K562 (cell line): ENCODE data around the gene SCUBE1. TPM values are rescaled to one million over a fixed set of nuclear protein-coding genes. Genes with fewer than 3 reads are reported as not detected.

ENCODE experiments used
- ATAC-seq: fragments of 200-7000 bp; cut with Tn5 transposase; 3 replicates; pipeline ENCODE4 v1.9.1; 2020; ENCODE audit warnings: moderate library complexity
- BruUV-seq: library from RNA; stranded (reverse); fragments of 400-500 nt; replicated peaks from 2 replicates; lab custom pipeline; 2021; lab: Mats Ljungman, UMichigan
- CTCF ChIA-PET: fragments of 300-600 bp; formaldehyde crosslinking; extraction: SDS; loops from one replicate; lab custom pipeline; 2021; ENCODE audit warnings: low intra/inter-chr PET ratio; lab: Yijun Ruan, JAX
- POLR2A ChIA-PET: fragments of 300-600, 350-650 bp; sonication (Branson Sonifier 250); formaldehyde crosslinking; extraction: SDS; loops from one replicate; lab custom pipeline; 2021; ENCODE audit warnings: antibody characterized with exemption, inconsistent platforms; lab: Yijun Ruan, JAX
- DNase-seq, 4 experiments: peaks; one replicate each; pipeline versions ENCODE4 v3.0.0 to v3.0.0-alpha.2; 2011 to 2018; ENCODE audit warnings: low spot score in 3 of 4, mixed read lengths in 3 of 4; ENCODE audit errors: extremely low read depth in 1 of 4
- FAIRE-seq: peaks from 2 replicates; lab custom pipeline; 2011; peaks lifted over from hg19 to GRCh38; lab: Jason Lieb, UNC
- H2AFZ ChIP-seq: 2 replicates; pipeline ENCODE4 v1.6.0; 2011; ENCODE audit warnings: low read depth, low read length, control low read depth, inconsistent platforms
- H3K27ac ChIP-seq: fragments of 200-600 bp; 3 replicates; pipeline ENCODE4 v1.8.0; 2011; ENCODE audit warnings: low read depth, mild to moderate bottlenecking, control low read depth, inconsistent platforms, low read length, moderate library complexity, mixed read lengths; ENCODE audit errors: extremely low read depth
- H3K27me3 ChIP-seq, 2 experiments: fragments of 300-600 bp in 1 of 2; 2 replicates in 1 of 2; 3 replicates in 1 of 2; pipeline versions ENCODE4 v1.6.0 to v1.8.0; 2011; ENCODE audit warnings: inconsistent platforms in 2 of 2, low read length in 2 of 2, mild to moderate bottlenecking in 1 of 2, mixed read lengths in 1 of 2, moderate library complexity in 1 of 2; ENCODE audit not compliant: control insufficient read depth in 2 of 2, insufficient read depth in 2 of 2
- H3K36me3 ChIP-seq: fragments of 300-600 bp; 3 replicates; pipeline ENCODE4 v1.8.0; 2011; ENCODE audit warnings: mild to moderate bottlenecking, low read length, inconsistent platforms; ENCODE audit not compliant: control insufficient read depth, insufficient read depth
- H3K4me1 ChIP-seq, 2 experiments: fragments of 200-600 bp in 1 of 2; replicated peaks in 1 of 2; 2 replicates in 1 of 2; 3 replicates in 1 of 2; pipeline versions ENCODE4 v1.5.1 to v1.8.0; 2011; ENCODE audit warnings: inconsistent platforms in 2 of 2, low read length in 2 of 2, mild to moderate bottlenecking in 1 of 2, mixed read lengths in 1 of 2, moderate library complexity in 1 of 2; ENCODE audit not compliant: control insufficient read depth in 2 of 2, insufficient read depth in 2 of 2
- H3K4me2 ChIP-seq: 2 replicates; pipeline ENCODE4 v1.6.1; 2011; ENCODE audit warnings: low read length, control low read depth, inconsistent platforms, mixed read lengths; ENCODE audit not compliant: insufficient read depth
- H3K4me3 ChIP-seq: fragments of 200-600 bp; sonication (generic), shearing (Covaris generic); 2 replicates; pipeline ENCODE4 v1.5.1; 2016; ENCODE audit warnings: control low read depth, inconsistent platforms
- H3K79me2 ChIP-seq: fragments of 200-600 bp; 3 replicates; pipeline ENCODE4 v1.8.0; 2011; ENCODE audit warnings: low read length, inconsistent platforms; ENCODE audit not compliant: control insufficient read depth, insufficient read depth
- H3K9ac ChIP-seq, 2 experiments: 2 replicates each; pipeline versions ENCODE4 v1.6.0 to v1.6.1; 2011; ENCODE audit warnings: low read depth in 2 of 2, low read length in 2 of 2, control low read depth in 1 of 2, inconsistent platforms in 1 of 2, mild to moderate bottlenecking in 1 of 2, mixed read lengths in 1 of 2; ENCODE audit not compliant: insufficient read depth in 1 of 2
- H3K9me1 ChIP-seq: one replicate; pipeline ENCODE4 v1.6.0; 2011; ENCODE audit warnings: inconsistent platforms, mild to moderate bottlenecking, low read length, moderate library complexity; ENCODE audit not compliant: control insufficient read depth, insufficient read depth
- H3K9me3 ChIP-seq: replicated peaks from 2 replicates; pipeline ENCODE4 v1.5.1; 2011; ENCODE audit warnings: low read depth, low read length, inconsistent platforms; ENCODE audit not compliant: control insufficient read depth, insufficient read depth
- H4K20me1 ChIP-seq: replicated peaks from 2 replicates; pipeline ENCODE4 v1.6.1; 2011; ENCODE audit warnings: low read length, inconsistent platforms, mixed read lengths; ENCODE audit not compliant: control insufficient read depth, insufficient read depth
- ARID2 ChIP-seq: fragments of 450-650 bp; IDR thresholded peaks from 2 replicates; pipeline ENCODE4 v1.6.1; 2017; ENCODE audit warnings: antibody characterized with exemption, mild to moderate bottlenecking
- FOSL1 ChIP-seq: fragments of 200-800 bp; sonication (Bioruptor generic); conservative IDR thresholded peaks from 2 replicates; pipeline ENCODE4 v1.6.1; 2016; ENCODE audit warnings: missing genetic modification characterization, missing compliant biosample characterization
- FOXP1 ChIP-seq: sonication (generic); formaldehyde crosslinking; IDR thresholded peaks from 2 replicates; pipeline ENCODE4 v1.8.0; 2022; ENCODE audit warnings: mild to moderate bottlenecking, missing genetic modification reagents
- GABPB1 ChIP-seq: sonication (generic); formaldehyde crosslinking; IDR thresholded peaks from 2 replicates; pipeline ENCODE4 v1.8.0; 2022; ENCODE audit warnings: mild to moderate bottlenecking, missing genetic modification reagents
- KAT2B ChIP-seq: IDR thresholded peaks from one replicate; pipeline ENCODE4 v1.6.1; 2012; ENCODE audit warnings: low read depth, mild to moderate bottlenecking, control low read depth, inconsistent platforms, low read length, moderate library complexity
- SMAD4 ChIP-seq: fragments of 250-450 bp; sonication (Bioruptor Pico); conservative IDR thresholded peaks from 2 replicates; pipeline ENCODE4 v1.8.0; 2021; ENCODE audit warnings: inconsistent platforms, mild to moderate bottlenecking, moderate library complexity
- THAP12 ChIP-seq: fragments of 250-450 bp; sonication (Bioruptor Pico); IDR thresholded peaks from 2 replicates; pipeline ENCODE4 v1.9.0; 2021; ENCODE audit warnings: mild to moderate bottlenecking, inconsistent platforms
- ZNF174 ChIP-seq: fragments of 250-450 bp; sonication (Bioruptor Pico); IDR thresholded peaks from 2 replicates; pipeline ENCODE4 v1.4.0; 2020; ENCODE audit warnings: mild to moderate bottlenecking
- ZNF717 ChIP-seq: fragments of 250-450 bp; sonication (Bioruptor Pico); IDR thresholded peaks from 2 replicates; pipeline ENCODE4 v1.5.0; 2021
- WGBS: fragments of 100-300 bp; shearing (Covaris generic); methylation state at CpG from one replicate; pipeline ENCODE4 v1.1.6; 2016; ENCODE audit warnings: low coverage, mixed read lengths; ENCODE audit not compliant: insufficient coverage; ENCODE audit errors: missing lambda C conversion rate; 5-methylcytosine and 5-hydroxymethylcytosine counted together
- in situ Hi-C: fragments of 300-500 bp; cut with MboI; formaldehyde crosslinking; loops from 4 replicates; pipeline ENCODE4 v1.15.0; 2018; ENCODE audit warnings: inconsistent platforms, mixed read lengths
- intact Hi-C: fragments of 100-400 bp; cut with micrococcal nuclease; formaldehyde crosslinking; loops from 2 replicates; pipeline ENCODE4 v1.14.2; 2022
- polyA plus RNA-seq, 8 experiments: library from polyadenylated mRNA; depleted of rRNA in 4 of 8; stranded (reverse) in 5 of 8; unstranded in 3 of 8; fragments of >200 nt; fragmentation: Nextera tagmentation in 2 of 8; fragmentation: Illumina TruSeq in 1 of 8; extraction: Ambion mirVana in 2 of 8; extraction: Trizol in 1 of 8; gene quantifications; 2 replicates each; pipeline versions ENCODE4 v1.2.1 to v1.2.3, GENCODE V29; 2011 to 2014; ENCODE audit warnings: inconsistent platforms in 1 of 8, missing spikeins in 1 of 8
- total RNA-seq, 7 experiments: library from RNA; depleted of rRNA in 6 of 7; stranded (reverse); fragments of >200 nt in 6 of 7; fragmentation: Illumina TruSeq in 2 of 7; extraction: Trizol in 2 of 7; gene quantifications; 2 replicates each; pipeline versions ENCODE4 v1.2.1 to v1.2.3, GENCODE V29; 2011 to 2021; ENCODE audit warnings: low replicate concordance in 1 of 7
- TF ChIP-seq, protein P1 (sequence below): IDR thresholded peaks from 2 replicates; pipeline ENCODE4 v1.6.1; 2016; ENCODE audit warnings: missing genetic modification characterization, missing compliant biosample characterization

The SCUBE1 gene
- total and polyA plus RNA-seq, 9 of the 15 experiments (the other 6 are each of a cell fraction or from before 2014, with no cell fraction given): 0.03 to 0.47 (median 0.29) TPM; not detected in 6

- Histone ChIP-seq H3K9me1 (no peaks in the 10 kb centered on the region), H3K36me3 (no peaks in the 10 kb centered on the region), H3K9me3 (no peaks in the 10 kb centered on the region), H3K4me2 (no peak overlapping the region), H2AFZ (no peak overlapping the region), H4K20me1 (no peaks in the 10 kb centered on the region), H3K27me3 (peaks cover 0 to 42% of the 10 kb centered on the region in 2 experiments; a peak in 2 of 5 replicates), H3K4me1 (peaks cover 0 to 23% of the 10 kb centered on the region in 2 experiments; a peak in 2 of 5 replicates), H3K9ac (no peak overlapping the region), H3K27ac (no peak overlapping the region), H3K4me3 (no peak overlapping the region)
- no peak for DNase-seq
- FAIRE-seq: no peak
- ATAC-seq: no peak
- BruUV-seq: no TSS peak
- in situ Hi-C loops: no loop called here
- CTCF ChIA-PET: no interaction called here
- POLR2A ChIA-PET: interaction anchor here (0.7 kb wide), 1 partner anchor 12 kb away, joined by 3 read pairs; no protein-coding TSS in a partner anchor
- no peak for TF ChIP-seq ZNF717
- TF ChIP-seq SMAD4: no peak
- no peak for TF ChIP-seq ZNF174 (CRISPR knock-in tag)
- TF ChIP-seq FOSL1 (tag): no peak
- TF ChIP-seq KAT2B: no peak
- no peak for TF ChIP-seq FOXP1 (CRISPR knock-in tag)
- no peak for TF ChIP-seq THAP12 (CRISPR knock-in tag)
- no peak for TF ChIP-seq ARID2
- TF ChIP-seq, protein P1, sequence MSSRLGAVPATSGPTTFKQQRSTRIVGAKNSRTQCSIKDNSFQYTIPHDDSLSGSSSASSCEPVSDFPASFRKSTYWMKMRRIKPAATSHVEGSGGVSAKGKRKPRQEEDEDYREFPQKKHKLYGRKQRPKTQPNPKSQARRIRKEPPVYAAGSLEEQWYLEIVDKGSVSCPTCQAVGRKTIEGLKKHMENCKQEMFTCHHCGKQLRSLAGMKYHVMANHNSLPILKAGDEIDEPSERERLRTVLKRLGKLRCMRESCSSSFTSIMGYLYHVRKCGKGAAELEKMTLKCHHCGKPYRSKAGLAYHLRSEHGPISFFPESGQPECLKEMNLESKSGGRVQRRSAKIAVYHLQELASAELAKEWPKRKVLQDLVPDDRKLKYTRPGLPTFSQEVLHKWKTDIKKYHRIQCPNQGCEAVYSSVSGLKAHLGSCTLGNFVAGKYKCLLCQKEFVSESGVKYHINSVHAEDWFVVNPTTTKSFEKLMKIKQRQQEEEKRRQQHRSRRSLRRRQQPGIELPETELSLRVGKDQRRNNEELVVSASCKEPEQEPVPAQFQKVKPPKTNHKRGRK: no peak
- no peak for TF ChIP-seq GABPB1 (CRISPR knock-in tag)
- TF ChIP-seq, all 486 proteins: peak for 0
- intact Hi-C loops: no loop called here
- no peaks in the 10 kb centered on the region for H3K79me2 ChIP-seq
- WGBS: 5% methylated on average over 9 of the region's 14 CpGs
Measured at GRCh38 chr22:43236411-43237166, 106.6 kb downstream of the SCUBE1 start.
